Neural progenitor cell (in vitro differentiated cells): ENCODE measurements around the gene MRAS. TPM values are rescaled to one million over a fixed set of nuclear protein-coding genes. Genes with fewer than 3 reads are reported as not detected.

Experiments
- DNase-seq: peaks from one replicate; pipeline ENCODE4 v3.0.0-alpha.2; 2016; ENCODE audit warnings: low spot score
- H2AFZ ChIP-seq: fragments of 200-600 bp; sonication (generic); replicated peaks from 2 replicates; pipeline ENCODE4 v1.6.1; 2016; ENCODE audit warnings: antibody characterized with exemption
- H3F3A ChIP-seq: fragments of 200-600 bp; sonication (generic); 2 replicates; pipeline ENCODE4 v1.6.1; 2016; ENCODE audit warnings: antibody characterized with exemption, low read depth
- H3K27ac ChIP-seq: fragments of 200-600 bp; sonication (generic); 2 replicates; pipeline ENCODE4 v1.5.1; 2016; ENCODE audit warnings: mild to moderate bottlenecking
- H3K27me3 ChIP-seq: fragments of 200-600 bp; sonication (generic); 2 replicates; pipeline ENCODE4 v1.6.1; 2016; ENCODE audit warnings: mild to moderate bottlenecking, moderate library complexity
- H3K36me3 ChIP-seq: fragments of 200-600 bp; sonication (generic); 2 replicates; pipeline ENCODE4 v1.5.1; 2016
- H3K4me1 ChIP-seq: fragments of 200-600 bp; sonication (generic); 2 replicates; pipeline ENCODE4 v1.6.1; 2016; ENCODE audit warnings: mixed run types
- H3K4me2 ChIP-seq: fragments of 200-600 bp; sonication (generic); 2 replicates; pipeline ENCODE4 v1.6.1; 2016
- H3K4me3 ChIP-seq: fragments of 200-600 bp; sonication (generic); 2 replicates; pipeline ENCODE4 v1.5.1; 2016
- H3K79me2 ChIP-seq: fragments of 200-600 bp; sonication (generic); 2 replicates; pipeline ENCODE4 v1.6.1; 2016; ENCODE audit warnings: low read depth
- H3K9ac ChIP-seq: fragments of 200-600 bp; sonication (generic); 2 replicates; pipeline ENCODE4 v1.6.1; 2016
- H3K9me3 ChIP-seq: fragments of 200-600 bp; sonication (generic); 2 replicates; pipeline ENCODE4 v1.5.1; 2016; ENCODE audit warnings: low read depth
- H4K20me1 ChIP-seq: fragments of 200-600 bp; sonication (generic); 2 replicates; pipeline ENCODE4 v1.6.1; 2016; ENCODE audit warnings: low read depth
- H3K27ac Mint-ChIP-seq: 3 replicates; pipeline ENCODE4 v1.8.0; 2021; ENCODE audit warnings: mixed read lengths
- H3K27me3 Mint-ChIP-seq: 2 replicates; pipeline ENCODE4 v1.8.0; 2022; ENCODE audit warnings: low read depth, mild to moderate bottlenecking, inconsistent platforms, moderate library complexity, mixed read lengths; ENCODE audit not compliant: insufficient read depth
- H3K36me3 Mint-ChIP-seq: 3 replicates; pipeline ENCODE4 v1.8.0; 2021; ENCODE audit warnings: mixed read lengths
- H3K4me1 Mint-ChIP-seq: 3 replicates; pipeline ENCODE4 v1.8.0; 2021; ENCODE audit warnings: mixed read lengths
- H3K4me3 Mint-ChIP-seq: 3 replicates; pipeline ENCODE4 v1.8.0; 2021; ENCODE audit warnings: mild to moderate bottlenecking, moderate library complexity, mixed read lengths
- H3K9me3 Mint-ChIP-seq: 3 replicates; pipeline ENCODE4 v1.8.0; 2020; ENCODE audit warnings: mixed read lengths
- EZH2 ChIP-seq: fragments of 200-600 bp; sonication (generic); IDR thresholded peaks from 2 replicates; pipeline ENCODE4 v1.6.1; 2017; ENCODE audit warnings: antibody characterized with exemption, mild to moderate bottlenecking, moderate library complexity
- EZH2phosphoT487 ChIP-seq: fragments of 200-600 bp; sonication (generic); IDR thresholded peaks from 2 replicates; pipeline ENCODE4 v1.6.1; 2017; ENCODE audit warnings: antibody characterized with exemption
- total RNA-seq: library from RNA; depleted of rRNA; stranded (reverse); fragments of >200 nt; gene quantifications from 2 replicates; pipeline ENCODE4 v1.2.3, GENCODE V29; 2015; ENCODE audit warnings: low replicate concordance
- TF ChIP-seq, protein P1 (sequence below): fragments of 200-600 bp; sonication (generic); IDR thresholded peaks from 2 replicates; pipeline ENCODE4 v1.5.1; 2017; ENCODE audit warnings: antibody characterized with exemption, mild to moderate bottlenecking

The MRAS gene
- total RNA-seq, 1 donor from 2014 or later = 17.2 TPM

DNA sequence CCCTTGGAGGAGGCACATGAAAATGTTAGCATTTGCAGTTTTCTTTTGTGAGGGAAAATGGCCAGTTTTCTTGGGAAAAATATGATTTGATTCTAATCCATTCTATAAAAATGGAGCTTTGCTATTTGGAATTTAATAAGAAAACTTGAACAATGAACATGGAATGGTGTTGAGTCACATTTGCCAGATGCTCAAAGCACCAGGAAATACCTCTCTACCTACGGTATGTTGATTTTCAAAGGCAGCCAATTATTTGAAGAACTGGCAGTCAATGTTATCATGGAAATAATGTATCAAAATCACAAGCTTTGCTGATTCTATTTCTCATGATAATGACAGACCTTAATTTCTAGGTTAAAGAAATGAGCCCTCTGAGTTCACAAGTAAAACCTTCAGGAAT is 33.6 kb upstream of the MRAS start:
- no peak overlapping the region for H2AFZ ChIP-seq
- Mint-ChIP-seq H3K27me3 (peaks cover 7% of the 10 kb centered on the region), H3K4me1 (no peaks in the 10 kb centered on the region), H3K4me3 (no peak overlapping the region), H3K36me3 (no peaks in the 10 kb centered on the region), H3K27ac (no peak overlapping the region), H3K9me3 (peaks cover 4% of the 10 kb centered on the region)
- no peak overlapping the region for H3K4me3 ChIP-seq
- TF ChIP-seq EZH2phosphoT487 (no peak), EZH2 (no peak)
- TF ChIP-seq, protein P1, sequence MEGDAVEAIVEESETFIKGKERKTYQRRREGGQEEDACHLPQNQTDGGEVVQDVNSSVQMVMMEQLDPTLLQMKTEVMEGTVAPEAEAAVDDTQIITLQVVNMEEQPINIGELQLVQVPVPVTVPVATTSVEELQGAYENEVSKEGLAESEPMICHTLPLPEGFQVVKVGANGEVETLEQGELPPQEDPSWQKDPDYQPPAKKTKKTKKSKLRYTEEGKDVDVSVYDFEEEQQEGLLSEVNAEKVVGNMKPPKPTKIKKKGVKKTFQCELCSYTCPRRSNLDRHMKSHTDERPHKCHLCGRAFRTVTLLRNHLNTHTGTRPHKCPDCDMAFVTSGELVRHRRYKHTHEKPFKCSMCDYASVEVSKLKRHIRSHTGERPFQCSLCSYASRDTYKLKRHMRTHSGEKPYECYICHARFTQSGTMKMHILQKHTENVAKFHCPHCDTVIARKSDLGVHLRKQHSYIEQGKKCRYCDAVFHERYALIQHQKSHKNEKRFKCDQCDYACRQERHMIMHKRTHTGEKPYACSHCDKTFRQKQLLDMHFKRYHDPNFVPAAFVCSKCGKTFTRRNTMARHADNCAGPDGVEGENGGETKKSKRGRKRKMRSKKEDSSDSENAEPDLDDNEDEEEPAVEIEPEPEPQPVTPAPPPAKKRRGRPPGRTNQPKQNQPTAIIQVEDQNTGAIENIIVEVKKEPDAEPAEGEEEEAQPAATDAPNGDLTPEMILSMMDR = no peak
- H3K9ac ChIP-seq = no peak overlapping the region
- no peaks in the 10 kb centered on the region for H4K20me1 ChIP-seq
- H3K27me3 ChIP-seq = no peaks in the 10 kb centered on the region
- H3K4me2 ChIP-seq = no peak overlapping the region
- DNase-seq = no peak
- no peak overlapping the region for H3K27ac ChIP-seq
- no peaks in the 10 kb centered on the region for H3K4me1 ChIP-seq
- H3F3A ChIP-seq = no peaks in the 10 kb centered on the region
- no peaks in the 10 kb centered on the region for H3K79me2 ChIP-seq
- H3K9me3 ChIP-seq = peaks cover 5% of the 10 kb centered on the region
- no peaks in the 10 kb centered on the region for H3K36me3 ChIP-seq

DNA sequence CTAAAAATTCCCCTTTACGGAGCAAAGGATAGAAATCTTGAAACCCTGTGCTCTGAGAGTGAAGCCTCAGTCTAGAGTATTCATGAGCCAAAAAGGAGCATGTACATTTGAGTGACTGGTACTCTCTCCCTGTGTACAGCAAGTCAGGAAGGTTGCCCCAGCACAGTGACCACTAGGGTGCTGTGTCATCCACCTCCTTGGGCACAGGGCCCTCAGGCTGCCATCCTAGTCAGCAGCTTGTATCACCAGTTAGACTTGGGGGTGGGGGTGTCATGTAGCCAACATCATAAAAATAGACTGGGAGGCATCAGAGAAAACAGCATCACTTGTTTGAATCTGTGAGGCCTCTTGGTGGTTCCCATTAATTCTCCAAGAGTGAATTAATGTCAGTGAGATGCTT is 30.7 kb upstream of the MRAS start:
- Histone ChIP-seq H4K20me1 (no peaks in the 10 kb centered on the region), H3K4me1 (peaks cover 10% of the 10 kb centered on the region), H3K27me3 (no peaks in the 10 kb centered on the region), H2AFZ (no peak overlapping the region), H3K79me2 (no peaks in the 10 kb centered on the region), H3K27ac (no peak overlapping the region), H3K4me3 (no peak overlapping the region), H3F3A (peaks cover 5% of the 10 kb centered on the region), H3K36me3 (no peaks in the 10 kb centered on the region), H3K4me2 (no peak overlapping the region), H3K9me3 (no peaks in the 10 kb centered on the region), H3K9ac (no peak overlapping the region)
- DNase-seq = no peak
- Mint-ChIP-seq H3K9me3 (no peaks in the 10 kb centered on the region), H3K4me1 (peaks cover 4% of the 10 kb centered on the region), H3K4me3 (no peak overlapping the region), H3K27ac (no peak overlapping the region), H3K27me3 (peaks cover 3% of the 10 kb centered on the region), H3K36me3 (no peaks in the 10 kb centered on the region)
- TF ChIP-seq EZH2phosphoT487 (no peak), EZH2 (no peak)
- TF ChIP-seq, protein P1 = no peak

DNA sequence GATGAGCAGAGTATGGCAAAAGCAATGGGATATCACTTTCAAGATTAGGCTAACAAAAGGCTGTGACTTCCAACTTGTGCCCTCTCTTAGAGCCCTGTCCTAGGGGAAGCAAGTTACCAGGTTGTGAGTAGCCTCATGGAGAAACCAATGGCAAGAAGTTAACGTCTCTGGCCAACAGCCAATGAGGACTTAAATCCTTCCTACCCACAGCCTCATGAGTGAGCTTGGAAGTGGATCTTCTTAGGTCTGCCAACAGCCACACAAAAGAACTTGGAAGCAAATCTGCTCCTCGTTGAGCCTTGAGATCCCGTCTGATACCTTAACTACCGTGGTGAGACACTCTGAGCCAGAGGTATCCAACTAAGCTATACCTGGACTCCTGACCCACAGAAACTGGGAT is 24.4 kb upstream of the MRAS start:
- Mint-ChIP-seq H3K9me3 (no peaks in the 10 kb centered on the region), H3K4me1 (peaks cover 14% of the 10 kb centered on the region), H3K36me3 (peaks cover 3% of the 10 kb centered on the region), H3K4me3 (no peak overlapping the region), H3K27me3 (peaks cover under 1% of the 10 kb centered on the region), H3K27ac (no peak overlapping the region)
- Histone ChIP-seq H3F3A (peaks cover 5% of the 10 kb centered on the region), H3K9me3 (no peaks in the 10 kb centered on the region), H3K79me2 (no peaks in the 10 kb centered on the region), H3K4me1 (peaks cover 18% of the 10 kb centered on the region), H4K20me1 (no peaks in the 10 kb centered on the region), H3K27me3 (no peaks in the 10 kb centered on the region), H3K4me2 (no peak overlapping the region), H3K27ac (no peak overlapping the region), H3K4me3 (no peak overlapping the region), H3K9ac (no peak overlapping the region), H2AFZ (no peak overlapping the region), H3K36me3 (no peaks in the 10 kb centered on the region)
- TF ChIP-seq EZH2 = no peak
- no peak for TF ChIP-seq EZH2phosphoT487
- TF ChIP-seq, protein P1 = no peak
- DNase-seq = no peak
